ENCODE data around the gene CLTRN. TPM values are rescaled to one million over a fixed set of nuclear protein-coding genes. Genes with fewer than 3 reads are reported as not detected.
A peak's percentile ranks its signal among the peaks of the same experiment; 100 is the strongest.
"Not testable (repeated sequence)": the region's sequence is repeated elsewhere in the genome, so short reads cannot be mapped to it uniquely, and the experiment has no call there.

CLTRN gene
- total RNA-seq (under 1 TPM; 0.22 to 0.29 TPM), total RNA-seq (0.15 to 0.35 reads per million in 2 donors)

GRCh38 chrX:15664487-15665444 is at the start of gene CLTRN:
TSS of gene CLTRN (minus strand) at chrX:15664805. CDS start at chrX:15664775, 30 bp downstream.
- ATAC-seq = no peak
- peaks cover 12% of the 10 kb centered on the region for H3K27me3 Mint-ChIP-seq
- H3K27ac Mint-ChIP-seq = no peak within 1 kb of the TSS
- no peaks in the 10 kb centered on the region for H3K4me1 Mint-ChIP-seq
- peaks cover 2% of the 10 kb centered on the region for H3K36me3 Mint-ChIP-seq (ENCODE audit: low read depth)
- no peak within 1 kb of the TSS for H3K4me3 Mint-ChIP-seq
- DNase-seq = no peak
- H3K9me3 ChIP-seq (ENCODE audit: control insufficient read depth, low read length, poor library complexity, severe bottlenecking) = peaks cover 3% of the 10 kb centered on the region

- ATAC-seq = not testable (repeated sequence)
Observed at GRCh38 chrX:15704273-15704672, 39.7 kb upstream of the CLTRN start.

GRCh38 chrX:15703809-15704208 is 39.2 kb upstream of the CLTRN start:
- peak; percentile 46 for ATAC-seq
- not testable (repeated sequence) for H3K27me3 Mint-ChIP-seq; H3K36me3 Mint-ChIP-seq (ENCODE audit: low read depth); H3K27ac Mint-ChIP-seq; H3K4me3 Mint-ChIP-seq; DNase-seq; H3K9me3 ChIP-seq (ENCODE audit: control insufficient read depth, low read length, poor library complexity, severe bottlenecking); H3K4me1 Mint-ChIP-seq

More at GRCh38 chrX:15704273-15704672, 39.7 kb upstream of the CLTRN start:
- H3K9me3 ChIP-seq (ENCODE audit: control insufficient read depth, low read length, poor library complexity, severe bottlenecking); H3K36me3 Mint-ChIP-seq (ENCODE audit: low read depth); H3K27ac Mint-ChIP-seq; H3K4me3 Mint-ChIP-seq; H3K27me3 Mint-ChIP-seq; DNase-seq; H3K4me1 Mint-ChIP-seq: not testable (repeated sequence)

GRCh38 chrX:15702488-15703371 is 38.1 kb upstream of the CLTRN start:
- H3K4me3 Mint-ChIP-seq = no peak overlapping the region
- no peak overlapping the region for H3K27ac Mint-ChIP-seq
- no peak for DNase-seq
- no peaks in the 10 kb centered on the region for H3K36me3 Mint-ChIP-seq (ENCODE audit: low read depth)
- no peaks in the 10 kb centered on the region for H3K9me3 ChIP-seq (ENCODE audit: control insufficient read depth, low read length, poor library complexity, severe bottlenecking)
- ATAC-seq = no peak
- H3K27me3 Mint-ChIP-seq = no peaks in the 10 kb centered on the region
- no peaks in the 10 kb centered on the region for H3K4me1 Mint-ChIP-seq

- DNase-seq (no peak), ATAC-seq (no peak)
- no peaks in the 10 kb centered on the region for H3K9me3 ChIP-seq (ENCODE audit: control insufficient read depth, low read length, poor library complexity, severe bottlenecking)
- Mint-ChIP-seq H3K4me3 (no peak overlapping the region), H3K27ac (no peak overlapping the region), H3K4me1 (peaks cover 3% of the 10 kb centered on the region), H3K36me3 (ENCODE audit: low read depth) (no peaks in the 10 kb centered on the region), H3K27me3 (no peaks in the 10 kb centered on the region)
Observed at GRCh38 chrX:15696516-15696915, 31.9 kb upstream of the CLTRN start.

- H3K9me3 ChIP-seq (ENCODE audit: control insufficient read depth, low read length, poor library complexity, severe bottlenecking) = no peaks in the 10 kb centered on the region
- Mint-ChIP-seq H3K4me1 (peaks cover 9% of the 10 kb centered on the region), H3K27ac (no peak overlapping the region), H3K27me3 (no peaks in the 10 kb centered on the region), H3K36me3 (ENCODE audit: low read depth) (peaks cover 6% of the 10 kb centered on the region), H3K4me3 (no peak overlapping the region)
- DNase-seq (no peak), ATAC-seq (no peak)
Observed at GRCh38 chrX:15694941-15695451, 30.4 kb upstream of the CLTRN start.

- H3K27ac Mint-ChIP-seq = no peak overlapping the region
- peaks cover 6% of the 10 kb centered on the region for H3K4me1 Mint-ChIP-seq
- H3K27me3 Mint-ChIP-seq = no peaks in the 10 kb centered on the region
- H3K4me3 Mint-ChIP-seq = no peak overlapping the region
- ATAC-seq (peak; percentile 91), DNase-seq (peak in 2 of 3 donors; percentile 19 to 41)
- H3K36me3 Mint-ChIP-seq (ENCODE audit: low read depth) = peaks cover 6% of the 10 kb centered on the region
- no peaks in the 10 kb centered on the region for H3K9me3 ChIP-seq (ENCODE audit: control insufficient read depth, low read length, poor library complexity, severe bottlenecking)
Observed at GRCh38 chrX:15686818-15687685, 22.4 kb upstream of the CLTRN start.

GRCh38 chrX:15683193-15683592 is 18.6 kb upstream of the CLTRN start:
- Mint-ChIP-seq H3K36me3 (ENCODE audit: low read depth) (no peaks in the 10 kb centered on the region), H3K4me3 (no peak overlapping the region), H3K27ac (no peak overlapping the region), H3K4me1 (peaks cover 3% of the 10 kb centered on the region), H3K27me3 (no peaks in the 10 kb centered on the region)
- ATAC-seq = no peak
- H3K9me3 ChIP-seq (ENCODE audit: control insufficient read depth, low read length, poor library complexity, severe bottlenecking) = no peaks in the 10 kb centered on the region
- DNase-seq = no peak

GRCh38 chrX:15681433-15681832 is 16.8 kb upstream of the CLTRN start:
- no peaks in the 10 kb centered on the region for H3K36me3 Mint-ChIP-seq (ENCODE audit: low read depth)
- H3K4me1 Mint-ChIP-seq = peaks cover 3% of the 10 kb centered on the region
- H3K27me3 Mint-ChIP-seq = no peaks in the 10 kb centered on the region
- no peak overlapping the region for H3K4me3 Mint-ChIP-seq
- no peaks in the 10 kb centered on the region for H3K9me3 ChIP-seq (ENCODE audit: control insufficient read depth, low read length, poor library complexity, severe bottlenecking)
- ATAC-seq (no peak), DNase-seq (no peak)
- H3K27ac Mint-ChIP-seq = no peak overlapping the region

- Mint-ChIP-seq H3K4me1 (peaks cover 3% of the 10 kb centered on the region), H3K36me3 (ENCODE audit: low read depth) (no peaks in the 10 kb centered on the region), H3K27me3 (no peaks in the 10 kb centered on the region), H3K27ac (peak overlapping the region; percentile 63), H3K4me3 (no peak overlapping the region)
- no peak for DNase-seq
- no peaks in the 10 kb centered on the region for H3K9me3 ChIP-seq (ENCODE audit: control insufficient read depth, low read length, poor library complexity, severe bottlenecking)
- no peak for ATAC-seq
Observed at GRCh38 chrX:15680401-15680800, 15.8 kb upstream of the CLTRN start.

- H3K9me3 ChIP-seq (ENCODE audit: control insufficient read depth, low read length, poor library complexity, severe bottlenecking) = no peaks in the 10 kb centered on the region
- ATAC-seq (no peak), DNase-seq (no peak)
- no peak overlapping the region for H3K27ac Mint-ChIP-seq
- H3K4me3 Mint-ChIP-seq = no peak overlapping the region
- H3K27me3 Mint-ChIP-seq = no peaks in the 10 kb centered on the region
- H3K4me1 Mint-ChIP-seq = peaks cover 3% of the 10 kb centered on the region
- H3K36me3 Mint-ChIP-seq (ENCODE audit: low read depth) = no peaks in the 10 kb centered on the region
Observed at GRCh38 chrX:15679246-15679645, 14.6 kb upstream of the CLTRN start.

- Mint-ChIP-seq H3K27ac (no peak overlapping the region), H3K4me1 (peaks cover 3% of the 10 kb centered on the region), H3K4me3 (no peak overlapping the region), H3K36me3 (ENCODE audit: low read depth) (no peaks in the 10 kb centered on the region), H3K27me3 (no peaks in the 10 kb centered on the region)
- ATAC-seq (no peak), DNase-seq (no peak)
- H3K9me3 ChIP-seq (ENCODE audit: control insufficient read depth, low read length, poor library complexity, severe bottlenecking) = no peaks in the 10 kb centered on the region
Observed at GRCh38 chrX:15678339-15678738, 13.7 kb upstream of the CLTRN start.
